GM08714 (cell line): Measurements from ENCODE around the gene VAT1L.

Experiments used
- H3K4me3 ChIP-seq: fragments of 200-500 bp; sonication (Bioruptor generic); 2 replicates; pipeline ENCODE4 v1.5.1; 2014; ENCODE audit warnings: mild to moderate bottlenecking, low read length, inconsistent platforms
- ZNF274 ChIP-seq: IDR thresholded peaks from 2 replicates; pipeline ENCODE4 v1.6.1; 2012; ENCODE audit warnings: mild to moderate bottlenecking, low read depth, low read length

The VAT1L gene

GRCh38 chr16:77885571-77886295, 97.4 kb downstream of the VAT1L start:
- TF ChIP-seq ZNF274, result no peak
- no peak overlapping the region for H3K4me3 ChIP-seq

- TF ChIP-seq ZNF274, result no peak
- H3K4me3 ChIP-seq, result no peak overlapping the region
Observed at GRCh38 chr16:77888871-77889270, 100.5 kb downstream of the VAT1L start.

GRCh38 chr16:77890075-77890474, 101.7 kb downstream of the VAT1L start:
- no peak for TF ChIP-seq ZNF274
- H3K4me3 ChIP-seq, result no peak overlapping the region

- no peak for TF ChIP-seq ZNF274
- H3K4me3 ChIP-seq, result no peak overlapping the region
Observed at GRCh38 chr16:77894162-77894561, 105.8 kb downstream of the VAT1L start.

GRCh38 chr16:77895962-77896361, 107.6 kb downstream of the VAT1L start:
- no peak for TF ChIP-seq ZNF274
- H3K4me3 ChIP-seq, result no peak overlapping the region

GRCh38 chr16:77896415-77897128, 108.2 kb downstream of the VAT1L start:
- no peak overlapping the region for H3K4me3 ChIP-seq
- TF ChIP-seq ZNF274, result no peak

GRCh38 chr16:77897129-77897437, 108.7 kb downstream of the VAT1L start:
- TF ChIP-seq ZNF274, result no peak
- no peak overlapping the region for H3K4me3 ChIP-seq

- H3K4me3 ChIP-seq, result no peak overlapping the region
- TF ChIP-seq ZNF274, result no peak
Observed at GRCh38 chr16:77897831-77898605, 109.7 kb downstream of the VAT1L start.

- TF ChIP-seq ZNF274, result no peak
- no peak overlapping the region for H3K4me3 ChIP-seq
Observed at GRCh38 chr16:77898671-77899211, 110.4 kb downstream of the VAT1L start.

- TF ChIP-seq ZNF274, result no peak
- H3K4me3 ChIP-seq, result no peak overlapping the region
Observed at GRCh38 chr16:77899416-77899815, 111.1 kb downstream of the VAT1L start.

GRCh38 chr16:77905374-77905920, 117.1 kb downstream of the VAT1L start:
- TF ChIP-seq ZNF274, result no peak
- H3K4me3 ChIP-seq, result no peak overlapping the region

- H3K4me3 ChIP-seq, result no peak overlapping the region
- TF ChIP-seq ZNF274, result no peak
Observed at GRCh38 chr16:77910021-77910420, 121.7 kb downstream of the VAT1L start.

- no peak overlapping the region for H3K4me3 ChIP-seq
- no peak for TF ChIP-seq ZNF274
Observed at GRCh38 chr16:77912617-77913016, 124.3 kb downstream of the VAT1L start.

GRCh38 chr16:77913738-77914253, 125.4 kb downstream of the VAT1L start:
- TF ChIP-seq ZNF274, result no peak
- H3K4me3 ChIP-seq, result no peak overlapping the region
